LNCaP clone FGC (cell line): ENCODE data around the gene TMEM52B.

Source experiments
- DNase-seq: peaks from one replicate; pipeline ENCODE4 v3.0.0-alpha.2; 2011; ENCODE audit warnings: low read depth
- H3K4me3 ChIP-seq: 2 replicates; pipeline ENCODE4 v1.5.1; 2011; ENCODE audit warnings: mild to moderate bottlenecking, low read depth, low read length, control low read depth
- TF ChIP-seq, protein P1 (sequence below): IDR thresholded peaks from 2 replicates; pipeline ENCODE4 v1.5.1; 2012; ENCODE audit warnings: mild to moderate bottlenecking; ENCODE audit not compliant: control insufficient read depth, insufficient read depth; ENCODE audit errors: extremely low read depth

The TMEM52B gene

DNA sequence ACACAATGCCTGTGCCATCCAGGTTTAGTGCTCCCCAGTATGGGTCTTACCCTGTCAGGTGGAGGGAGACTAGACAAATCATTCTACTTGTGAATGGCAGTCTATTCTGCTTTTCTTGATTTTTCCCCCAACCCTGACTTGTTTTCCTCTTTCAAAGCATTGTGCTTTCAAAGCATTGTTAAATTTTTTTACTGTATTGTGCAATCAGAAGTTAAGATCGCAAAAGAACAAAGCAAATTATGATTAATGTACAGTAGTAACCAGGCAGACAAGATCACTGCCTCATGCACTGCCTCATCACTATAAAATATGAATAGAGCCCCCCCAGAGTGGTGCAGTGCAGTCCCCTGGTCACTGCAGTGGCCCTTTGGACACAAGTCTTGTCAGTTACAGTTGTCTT, 47.9 kb downstream of the TMEM52B start:
- no peak overlapping the region for H3K4me3 ChIP-seq
- TF ChIP-seq, protein P1, sequence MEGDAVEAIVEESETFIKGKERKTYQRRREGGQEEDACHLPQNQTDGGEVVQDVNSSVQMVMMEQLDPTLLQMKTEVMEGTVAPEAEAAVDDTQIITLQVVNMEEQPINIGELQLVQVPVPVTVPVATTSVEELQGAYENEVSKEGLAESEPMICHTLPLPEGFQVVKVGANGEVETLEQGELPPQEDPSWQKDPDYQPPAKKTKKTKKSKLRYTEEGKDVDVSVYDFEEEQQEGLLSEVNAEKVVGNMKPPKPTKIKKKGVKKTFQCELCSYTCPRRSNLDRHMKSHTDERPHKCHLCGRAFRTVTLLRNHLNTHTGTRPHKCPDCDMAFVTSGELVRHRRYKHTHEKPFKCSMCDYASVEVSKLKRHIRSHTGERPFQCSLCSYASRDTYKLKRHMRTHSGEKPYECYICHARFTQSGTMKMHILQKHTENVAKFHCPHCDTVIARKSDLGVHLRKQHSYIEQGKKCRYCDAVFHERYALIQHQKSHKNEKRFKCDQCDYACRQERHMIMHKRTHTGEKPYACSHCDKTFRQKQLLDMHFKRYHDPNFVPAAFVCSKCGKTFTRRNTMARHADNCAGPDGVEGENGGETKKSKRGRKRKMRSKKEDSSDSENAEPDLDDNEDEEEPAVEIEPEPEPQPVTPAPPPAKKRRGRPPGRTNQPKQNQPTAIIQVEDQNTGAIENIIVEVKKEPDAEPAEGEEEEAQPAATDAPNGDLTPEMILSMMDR = no peak
- DNase-seq = no peak

DNA sequence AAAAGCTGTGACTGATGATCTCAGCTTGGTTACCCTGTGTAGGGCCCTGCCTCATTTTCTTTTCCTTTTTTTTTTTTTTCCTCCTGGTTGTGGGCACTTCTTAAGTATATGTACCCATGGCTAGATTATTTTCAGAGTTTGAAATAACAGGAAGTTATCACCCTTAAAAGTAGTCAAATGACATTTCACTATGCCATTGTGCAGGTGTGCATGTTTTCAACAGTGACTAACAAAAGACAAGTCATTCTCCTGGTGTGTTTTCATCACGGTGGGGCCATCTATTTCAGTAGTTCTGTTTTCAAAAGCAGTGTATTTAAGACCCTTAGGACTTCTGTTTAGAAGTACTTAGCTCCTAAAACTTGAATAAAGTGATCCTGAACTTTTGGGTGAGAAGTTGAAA, 48.8 kb downstream of the TMEM52B start:
- TF ChIP-seq, protein P1 = no peak
- DNase-seq = no peak
- H3K4me3 ChIP-seq = no peak overlapping the region

DNA sequence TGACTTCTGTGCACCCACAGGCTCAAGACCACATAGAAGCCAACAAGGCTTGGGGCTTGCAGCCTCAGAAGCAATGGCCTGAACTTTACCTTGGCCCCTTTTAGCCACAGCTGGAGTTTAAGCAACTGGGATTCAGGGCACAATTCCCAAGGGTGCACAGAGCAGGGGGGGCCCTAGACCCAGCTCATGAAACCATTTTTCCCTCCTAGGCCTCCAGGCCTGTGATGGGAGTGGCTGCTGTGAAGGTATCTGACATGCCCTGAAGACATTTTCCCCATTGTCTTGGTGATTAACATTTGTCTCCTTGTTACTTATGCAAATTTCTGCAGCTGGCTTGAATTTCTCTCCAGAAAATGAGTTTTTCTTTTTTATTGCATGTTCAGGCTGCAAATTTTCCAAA, 55.7 kb downstream of the TMEM52B start:
- DNase-seq = no peak
- TF ChIP-seq, protein P1 = no peak
- no peak overlapping the region for H3K4me3 ChIP-seq

DNA sequence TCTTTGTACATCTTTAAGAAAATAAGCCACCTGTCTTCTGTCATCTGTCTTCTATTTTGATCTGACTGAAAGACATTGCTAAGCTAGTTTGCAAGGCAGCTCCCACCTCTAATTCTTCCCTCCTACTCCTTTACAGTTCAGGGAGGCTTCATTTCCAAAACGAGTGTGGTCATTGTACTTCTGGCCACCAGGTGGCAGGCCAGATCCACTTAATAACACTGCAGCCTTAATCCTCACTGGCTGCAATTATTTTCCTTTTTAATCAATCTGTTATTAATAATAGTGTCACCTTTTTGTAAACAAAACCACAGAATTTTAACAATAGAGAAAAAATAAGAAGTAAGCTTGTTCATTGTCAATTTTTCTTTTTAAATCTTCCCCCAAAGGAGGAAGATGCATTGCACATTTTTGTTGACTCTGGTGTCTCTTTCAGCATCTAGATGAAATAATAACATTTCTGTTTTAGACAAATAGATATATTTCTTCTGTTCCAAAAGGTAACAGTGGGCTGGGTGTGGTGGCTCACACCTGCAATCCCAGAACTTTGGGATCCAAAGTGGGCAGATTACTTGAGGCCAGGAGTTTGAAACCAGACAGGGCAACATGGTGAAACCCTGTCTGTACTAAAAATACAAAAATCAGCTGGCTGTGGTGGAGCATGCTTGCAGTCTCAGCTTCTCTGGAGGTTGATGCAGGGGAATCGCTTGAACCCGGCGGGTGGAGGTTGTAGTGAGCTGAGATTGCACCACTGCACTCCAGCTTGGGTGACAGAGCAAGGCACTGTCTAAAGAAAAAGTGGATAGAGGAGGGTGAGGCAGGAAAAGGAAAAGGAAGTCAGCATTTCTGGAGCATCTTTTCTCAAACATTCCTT, 57.2 kb downstream of the TMEM52B start:
- TF ChIP-seq, protein P1 = peak; percentile 90
- DNase-seq = no peak
- no peak overlapping the region for H3K4me3 ChIP-seq

DNA sequence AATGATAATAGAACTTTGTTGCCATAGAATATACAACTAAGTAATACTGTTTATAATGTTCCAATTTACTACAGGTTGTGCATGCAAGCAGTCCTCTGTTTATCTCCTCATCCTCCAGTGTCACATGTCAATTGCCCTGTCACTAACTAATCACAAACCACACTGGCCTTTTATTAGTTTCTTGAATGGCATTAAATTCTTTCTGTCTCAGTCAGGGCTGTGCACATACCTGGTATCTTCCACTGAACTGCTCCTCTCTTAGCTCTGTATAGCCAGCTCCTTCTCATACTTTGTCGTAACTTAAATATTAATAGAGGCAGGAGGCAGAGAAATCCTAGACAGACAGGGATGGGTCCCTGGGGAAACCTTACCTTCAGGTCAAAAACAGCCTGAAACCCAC, 57.9 kb downstream of the TMEM52B start:
- TF ChIP-seq, protein P1 = no peak
- no peak overlapping the region for H3K4me3 ChIP-seq
- DNase-seq = no peak

DNA sequence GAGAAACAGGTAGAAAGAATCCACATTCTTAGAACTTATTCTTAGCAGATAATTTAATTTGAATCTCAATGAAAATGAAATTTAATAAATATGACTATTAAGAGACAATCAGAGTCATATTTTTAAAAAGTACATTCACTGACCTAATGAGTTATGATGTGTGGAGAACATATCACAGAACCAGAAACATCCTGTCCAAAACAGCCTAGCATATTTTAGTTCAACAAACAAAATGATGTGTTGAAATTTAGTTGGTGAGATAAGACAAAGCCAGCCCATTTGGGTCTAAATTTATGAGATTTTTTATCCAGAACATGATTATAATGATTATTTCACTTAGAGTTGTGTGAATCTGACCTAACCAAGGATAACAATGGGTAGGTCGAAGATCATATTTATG, 59.7 kb downstream of the TMEM52B start:
- no peak overlapping the region for H3K4me3 ChIP-seq
- TF ChIP-seq, protein P1 = no peak
- DNase-seq = no peak

DNA sequence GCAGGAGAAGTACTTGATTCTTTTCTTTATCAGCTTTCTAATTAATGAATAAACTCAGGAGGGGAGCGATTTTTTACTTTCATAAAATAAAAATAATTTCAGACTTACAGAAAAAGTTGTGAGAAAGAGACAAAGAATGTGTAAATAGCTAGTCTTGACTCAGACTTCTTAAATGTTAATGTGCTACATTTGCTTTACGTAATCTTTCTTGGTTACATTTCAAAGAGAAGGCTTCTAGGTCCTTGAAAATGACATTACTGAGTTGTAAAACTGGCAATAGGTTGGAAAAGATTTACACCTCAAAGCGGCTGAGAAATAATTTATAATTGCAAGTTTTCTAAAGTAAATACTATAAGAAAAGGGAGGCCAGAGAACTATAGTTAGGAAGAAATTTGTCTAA, 62.5 kb downstream of the TMEM52B start:
- TF ChIP-seq, protein P1 = no peak
- H3K4me3 ChIP-seq = no peak overlapping the region
- DNase-seq = no peak
